ENCODE results near the gene CACNA2D3. TPM values are rescaled to one million over a fixed set of nuclear protein-coding genes. Genes with fewer than 3 reads are reported as not detected.

CACNA2D3 gene
- total and polyA plus RNA-seq, 2 experiments from 2014 or later = 1.1 to 2.5 TPM

DNA sequence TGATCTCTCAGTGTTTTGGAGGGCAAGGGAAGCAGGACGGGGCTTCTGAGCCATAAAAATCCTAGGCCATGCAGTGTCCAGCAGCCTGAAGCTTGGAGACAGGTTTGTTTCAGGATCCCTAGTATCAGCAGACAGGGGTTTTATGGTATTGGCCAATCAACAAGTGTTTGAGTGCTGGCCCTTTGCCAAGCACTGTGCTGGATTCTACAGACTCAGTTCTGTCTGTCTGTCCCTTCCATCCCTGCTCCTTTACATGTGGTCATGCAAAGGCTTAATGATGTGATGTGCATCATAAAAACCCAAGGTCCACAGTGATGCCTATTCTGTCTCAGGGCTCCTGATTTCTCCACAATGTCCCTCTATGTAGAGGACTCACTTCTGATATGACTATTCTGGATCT is 621.4 kb downstream of the CACNA2D3 start:
- H2AFZ ChIP-seq = no peak overlapping the region
- H3K9me2 ChIP-seq (replicated peaks; ENCODE audit: insufficient read depth) = no peaks in the 10 kb centered on the region
- TF ChIP-seq EZH2phosphoT487 (IDR thresholded peaks at IDR 0.05; ENCODE audit: low read depth, severe bottlenecking, unreplicated experiment) = no peak
- TF ChIP-seq EZH2 (IDR thresholded peaks at IDR 0.05; ENCODE audit: borderline replicate concordance) = no peak
- TF ChIP-seq, protein P1, sequence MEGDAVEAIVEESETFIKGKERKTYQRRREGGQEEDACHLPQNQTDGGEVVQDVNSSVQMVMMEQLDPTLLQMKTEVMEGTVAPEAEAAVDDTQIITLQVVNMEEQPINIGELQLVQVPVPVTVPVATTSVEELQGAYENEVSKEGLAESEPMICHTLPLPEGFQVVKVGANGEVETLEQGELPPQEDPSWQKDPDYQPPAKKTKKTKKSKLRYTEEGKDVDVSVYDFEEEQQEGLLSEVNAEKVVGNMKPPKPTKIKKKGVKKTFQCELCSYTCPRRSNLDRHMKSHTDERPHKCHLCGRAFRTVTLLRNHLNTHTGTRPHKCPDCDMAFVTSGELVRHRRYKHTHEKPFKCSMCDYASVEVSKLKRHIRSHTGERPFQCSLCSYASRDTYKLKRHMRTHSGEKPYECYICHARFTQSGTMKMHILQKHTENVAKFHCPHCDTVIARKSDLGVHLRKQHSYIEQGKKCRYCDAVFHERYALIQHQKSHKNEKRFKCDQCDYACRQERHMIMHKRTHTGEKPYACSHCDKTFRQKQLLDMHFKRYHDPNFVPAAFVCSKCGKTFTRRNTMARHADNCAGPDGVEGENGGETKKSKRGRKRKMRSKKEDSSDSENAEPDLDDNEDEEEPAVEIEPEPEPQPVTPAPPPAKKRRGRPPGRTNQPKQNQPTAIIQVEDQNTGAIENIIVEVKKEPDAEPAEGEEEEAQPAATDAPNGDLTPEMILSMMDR (IDR thresholded peaks at IDR 0.05; ENCODE audit: poor library complexity) = no peak
- H3K4me2 ChIP-seq = no peak overlapping the region
- no peaks in the 10 kb centered on the region for H3K4me1 ChIP-seq (ENCODE audit: insufficient read depth)
- H3K36me3 ChIP-seq (replicated peaks; ENCODE audit: insufficient read depth, low read depth) = no peaks in the 10 kb centered on the region
- no peak for DNase-seq (ENCODE audit: low spot score)
- H3K79me2 ChIP-seq = no peaks in the 10 kb centered on the region
- no peaks in the 10 kb centered on the region for H4K20me1 ChIP-seq (ENCODE audit: insufficient read depth, poor library complexity, severe bottlenecking)
- 67% methylated on average over 1 of the region's 1 CpG for WGBS (ENCODE audit: low lambda C conversion rate, missing lambda C conversion rate)
- no peaks in the 10 kb centered on the region for H3K9me3 ChIP-seq (ENCODE audit: low read depth)
- no peak overlapping the region for H3K4me3 ChIP-seq
- no peak overlapping the region for H3K27ac ChIP-seq
- no peaks in the 10 kb centered on the region for H3K27me3 ChIP-seq

DNA sequence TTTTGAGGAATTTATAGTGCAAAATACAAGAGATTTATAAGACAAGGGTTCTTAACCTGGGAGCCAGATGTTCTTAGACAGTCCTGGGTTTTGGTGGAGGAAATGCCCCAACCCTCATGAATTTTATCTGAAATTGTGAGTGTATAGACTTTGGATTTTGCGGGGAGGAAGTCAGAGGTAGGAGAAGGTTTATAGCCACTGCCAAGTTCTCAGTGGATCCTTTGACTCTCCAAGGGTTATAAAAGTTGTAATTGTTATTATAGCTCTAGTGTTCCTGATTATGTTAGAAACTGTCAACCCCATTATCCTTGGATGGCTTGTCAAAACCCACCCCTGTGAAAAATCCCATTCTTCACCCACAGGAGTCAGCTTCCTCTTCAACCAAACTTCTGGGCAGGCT is 621.9 kb downstream of the CACNA2D3 start:
- TF ChIP-seq EZH2phosphoT487 (IDR thresholded peaks at IDR 0.05; ENCODE audit: low read depth, severe bottlenecking, unreplicated experiment) (no peak), EZH2 (IDR thresholded peaks at IDR 0.05; ENCODE audit: borderline replicate concordance) (no peak)
- TF ChIP-seq, protein P1 (IDR thresholded peaks at IDR 0.05; ENCODE audit: poor library complexity) = no peak
- Histone ChIP-seq H2AFZ (no peak overlapping the region), H3K4me3 (no peak overlapping the region), H3K79me2 (no peaks in the 10 kb centered on the region), H3K9me3 (ENCODE audit: low read depth) (no peaks in the 10 kb centered on the region), H3K4me2 (no peak overlapping the region), H3K9me2 (replicated peaks; ENCODE audit: insufficient read depth) (no peaks in the 10 kb centered on the region), H3K36me3 (replicated peaks; ENCODE audit: insufficient read depth, low read depth) (no peaks in the 10 kb centered on the region), H3K27me3 (no peaks in the 10 kb centered on the region), H4K20me1 (ENCODE audit: insufficient read depth, poor library complexity, severe bottlenecking) (no peaks in the 10 kb centered on the region), H3K27ac (no peak overlapping the region), H3K4me1 (ENCODE audit: insufficient read depth) (no peaks in the 10 kb centered on the region)
- 84% methylated on average over 1 of the region's 1 CpG for WGBS (ENCODE audit: low lambda C conversion rate, missing lambda C conversion rate)
- no peak for DNase-seq (ENCODE audit: low spot score)

DNA sequence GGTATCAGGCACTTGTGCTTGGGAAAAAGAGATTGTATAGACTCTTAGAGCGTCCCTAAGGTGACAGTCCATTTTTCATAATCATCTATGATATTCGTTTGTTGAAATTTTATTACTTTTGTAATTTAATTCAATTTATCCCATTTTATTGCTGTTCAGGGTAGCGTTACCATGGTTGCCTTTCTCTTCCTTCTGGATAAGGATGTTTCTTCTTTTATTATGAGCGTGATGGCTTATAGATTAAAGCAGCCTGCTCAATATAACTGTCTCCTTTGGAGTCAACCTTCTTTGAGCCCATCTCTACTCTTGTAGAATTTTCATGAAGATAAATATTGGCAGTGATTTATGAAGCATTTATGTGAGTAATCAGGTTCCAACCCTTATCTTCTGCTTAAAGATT is 623.5 kb downstream of the CACNA2D3 start:
- DNase-seq (ENCODE audit: low spot score) = no peak
- no peak overlapping the region for H2AFZ ChIP-seq
- H4K20me1 ChIP-seq (ENCODE audit: insufficient read depth, poor library complexity, severe bottlenecking) = no peaks in the 10 kb centered on the region
- H3K36me3 ChIP-seq (replicated peaks; ENCODE audit: insufficient read depth, low read depth) = no peaks in the 10 kb centered on the region
- H3K9me3 ChIP-seq (ENCODE audit: low read depth) = no peaks in the 10 kb centered on the region
- H3K4me3 ChIP-seq = no peak overlapping the region
- TF ChIP-seq EZH2 (IDR thresholded peaks at IDR 0.05; ENCODE audit: borderline replicate concordance) (no peak), EZH2phosphoT487 (IDR thresholded peaks at IDR 0.05; ENCODE audit: low read depth, severe bottlenecking, unreplicated experiment) (no peak)
- TF ChIP-seq, protein P1 (IDR thresholded peaks at IDR 0.05; ENCODE audit: poor library complexity) = no peak
- H3K27ac ChIP-seq = no peak overlapping the region
- 85% methylated on average over 4 of the region's 4 CpGs for WGBS (ENCODE audit: low lambda C conversion rate, missing lambda C conversion rate)
- no peak overlapping the region for H3K4me2 ChIP-seq
- H3K27me3 ChIP-seq = no peaks in the 10 kb centered on the region
- no peaks in the 10 kb centered on the region for H3K4me1 ChIP-seq (ENCODE audit: insufficient read depth)
- no peaks in the 10 kb centered on the region for H3K79me2 ChIP-seq
- no peaks in the 10 kb centered on the region for H3K9me2 ChIP-seq (replicated peaks; ENCODE audit: insufficient read depth)

DNA sequence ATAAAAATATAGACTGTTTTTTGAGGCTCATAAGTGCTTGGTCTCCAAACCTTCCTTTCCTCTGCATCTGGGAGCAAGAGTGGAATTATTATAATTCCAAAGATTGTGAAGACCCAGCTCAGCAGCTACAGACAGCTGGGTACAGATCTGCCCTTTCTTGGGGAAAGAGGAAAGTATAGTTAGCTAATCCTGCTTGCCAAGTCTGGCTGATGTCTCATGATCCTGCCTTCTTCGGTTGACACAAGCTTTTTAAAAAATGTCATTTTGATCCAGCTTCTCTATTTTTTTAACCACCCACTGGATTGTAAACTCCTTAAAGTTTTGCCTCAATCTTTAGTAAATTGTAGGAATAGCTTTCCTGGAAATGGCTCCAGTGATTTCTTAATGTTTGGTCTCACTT is 624.4 kb downstream of the CACNA2D3 start:
- no peaks in the 10 kb centered on the region for H4K20me1 ChIP-seq (ENCODE audit: insufficient read depth, poor library complexity, severe bottlenecking)
- H3K79me2 ChIP-seq = no peaks in the 10 kb centered on the region
- 79% methylated on average over 1 of the region's 1 CpG for WGBS (ENCODE audit: low lambda C conversion rate, missing lambda C conversion rate)
- no peak overlapping the region for H3K27ac ChIP-seq
- H3K4me1 ChIP-seq (ENCODE audit: insufficient read depth) = no peaks in the 10 kb centered on the region
- no peaks in the 10 kb centered on the region for H3K9me2 ChIP-seq (replicated peaks; ENCODE audit: insufficient read depth)
- H3K27me3 ChIP-seq = no peaks in the 10 kb centered on the region
- no peak overlapping the region for H3K4me2 ChIP-seq
- no peak for DNase-seq (ENCODE audit: low spot score)
- no peak overlapping the region for H2AFZ ChIP-seq
- no peak overlapping the region for H3K4me3 ChIP-seq
- no peaks in the 10 kb centered on the region for H3K36me3 ChIP-seq (replicated peaks; ENCODE audit: insufficient read depth, low read depth)
- H3K9me3 ChIP-seq (ENCODE audit: low read depth) = no peaks in the 10 kb centered on the region
- TF ChIP-seq, protein P1 (IDR thresholded peaks at IDR 0.05; ENCODE audit: poor library complexity) = no peak
- no peak for TF ChIP-seq EZH2 (IDR thresholded peaks at IDR 0.05; ENCODE audit: borderline replicate concordance)
- TF ChIP-seq EZH2phosphoT487 (IDR thresholded peaks at IDR 0.05; ENCODE audit: low read depth, severe bottlenecking, unreplicated experiment) = no peak

Measured in hepatocyte (in vitro differentiated cells).